ENCODE measurements around the gene GPANK1. TPM values are rescaled to one million over a fixed set of nuclear protein-coding genes. Genes with fewer than 3 reads are reported as not detected.

The GPANK1 gene
- total RNA-seq, 2 donors from 2014 or later: 15.0 to 19.2 TPM

GRCh38 chr6:31697555-31697954 is 32.8 kb upstream of the GPANK1 start:
- DNase-seq (ENCODE audit: low spot score): no peak
- no peak overlapping the region for H3K27ac ChIP-seq
- peaks cover 34% of the 10 kb centered on the region for H3K36me3 ChIP-seq
- no peaks in the 10 kb centered on the region for H3K9me3 ChIP-seq
- ATAC-seq (ENCODE audit: insufficient number of reproducible peaks, low FRiP score, low read depth): no peak
- peaks cover 10 to 17% of the 10 kb centered on the region in 2 donors for H3K4me1 ChIP-seq (ENCODE audit: control insufficient read depth in 1 of 2, low read depth in 2 of 2)
- no peaks in the 10 kb centered on the region for H3K27me3 ChIP-seq (replicated peaks; ENCODE audit: insufficient read depth)
- H3K4me3 ChIP-seq: no peak overlapping the region
- no peak for TF ChIP-seq CTCF (IDR thresholded peaks at IDR 0.05)

GRCh38 chr6:31693535-31693934 is 28.7 kb upstream of the GPANK1 start:
- Histone ChIP-seq H3K36me3 (peaks cover 59% of the 10 kb centered on the region), H3K27ac (no peak overlapping the region), H3K9me3 (no peaks in the 10 kb centered on the region), H3K4me1 (ENCODE audit: control insufficient read depth in 1 of 2, low read depth in 2 of 2) (no peaks in the 10 kb centered on the region), H3K4me3 (no peak overlapping the region), H3K27me3 (replicated peaks; ENCODE audit: insufficient read depth) (no peaks in the 10 kb centered on the region)
- no peak for TF ChIP-seq CTCF (IDR thresholded peaks at IDR 0.05)
- ATAC-seq (ENCODE audit: insufficient number of reproducible peaks, low FRiP score, low read depth) (no peak), DNase-seq (ENCODE audit: low spot score) (no peak)

GRCh38 chr6:31692886-31693285 is 28.1 kb upstream of the GPANK1 start:
- ATAC-seq (ENCODE audit: insufficient number of reproducible peaks, low FRiP score, low read depth): no peak
- H3K36me3 ChIP-seq: peaks cover 66% of the 10 kb centered on the region
- H3K4me3 ChIP-seq: no peak overlapping the region
- TF ChIP-seq CTCF (IDR thresholded peaks at IDR 0.05): no peak
- no peak overlapping the region for H3K27ac ChIP-seq
- no peaks in the 10 kb centered on the region for H3K27me3 ChIP-seq (replicated peaks; ENCODE audit: insufficient read depth)
- DNase-seq (ENCODE audit: low spot score): no peak
- no peaks in the 10 kb centered on the region for H3K4me1 ChIP-seq (ENCODE audit: control insufficient read depth in 1 of 2, low read depth in 2 of 2)
- H3K9me3 ChIP-seq: no peaks in the 10 kb centered on the region

GRCh38 chr6:31692353-31692752 is 27.6 kb upstream of the GPANK1 start:
- no peak for TF ChIP-seq CTCF (IDR thresholded peaks at IDR 0.05)
- no peaks in the 10 kb centered on the region for H3K27me3 ChIP-seq (replicated peaks; ENCODE audit: insufficient read depth)
- ATAC-seq (ENCODE audit: insufficient number of reproducible peaks, low FRiP score, low read depth) (no peak), DNase-seq (ENCODE audit: low spot score) (no peak)
- H3K4me1 ChIP-seq (ENCODE audit: control insufficient read depth in 1 of 2, low read depth in 2 of 2): no peaks in the 10 kb centered on the region
- H3K36me3 ChIP-seq: peaks cover 68% of the 10 kb centered on the region
- H3K4me3 ChIP-seq: no peak overlapping the region
- H3K9me3 ChIP-seq: no peaks in the 10 kb centered on the region
- no peak overlapping the region for H3K27ac ChIP-seq

GRCh38 chr6:31691564-31692108 is 26.8 kb upstream of the GPANK1 start:
- Histone ChIP-seq H3K9me3 (no peaks in the 10 kb centered on the region), H3K4me1 (ENCODE audit: control insufficient read depth in 1 of 2, low read depth in 2 of 2) (no peaks in the 10 kb centered on the region), H3K27me3 (replicated peaks; ENCODE audit: insufficient read depth) (no peaks in the 10 kb centered on the region), H3K27ac (no peak overlapping the region), H3K4me3 (no peak overlapping the region), H3K36me3 (peaks cover 74% of the 10 kb centered on the region)
- ATAC-seq (ENCODE audit: insufficient number of reproducible peaks, low FRiP score, low read depth) (no peak), DNase-seq (ENCODE audit: low spot score) (no peak)
- TF ChIP-seq CTCF (IDR thresholded peaks at IDR 0.05): no peak

Measured in thoracic aorta (tissue), 2 donors.